Stomach (tissue), 9 donors: ENCODE measurements around the gene THSD4. TPM values are rescaled to one million over a fixed set of nuclear protein-coding genes. Genes with fewer than 3 reads are reported as not detected.
A peak's percentile ranks its signal among the peaks of the same experiment; 100 is the strongest.

Experiments used
- DNase-seq, 2 donors: peaks; one replicate each; pipeline versions ENCODE4 v3.0.0 to v3.0.0-alpha.2; 2013 to 2019
- H3K27ac ChIP-seq, 5 donors: fragments of 200-600 bp in 4 of 5; sonication (generic) in 4 of 5; one replicate each; pipeline ENCODE4 v1.5.1; 2013 to 2019; ENCODE audit warnings: mild to moderate bottlenecking in 1 of 5, moderate library complexity in 1 of 5
- H3K27me3 ChIP-seq, 3 donors: fragments of 200-600 bp; sonication (generic); one replicate each; pipeline ENCODE4 v1.5.1; 2017 to 2019; ENCODE audit warnings: mixed run types in 1 of 3
- H3K36me3 ChIP-seq, 4 donors: fragments of 200-600 bp; sonication (generic); 1 replicate in 3 of 4; 2 replicates in 1 of 4; pipeline ENCODE4 v1.5.1; 2016 to 2019
- H3K4me1 ChIP-seq, 4 donors: fragments of 200-600 bp; sonication (generic); one replicate each; pipeline ENCODE4 v1.5.1; 2016 to 2019
- H3K4me3 ChIP-seq, 4 donors: fragments of 200-600 bp; sonication (generic) in 3 of 4; one replicate each; pipeline ENCODE4 v1.5.1; 2016 to 2019; ENCODE audit warnings: mild to moderate bottlenecking in 1 of 4
- H3K9me3 ChIP-seq, 4 donors: fragments of 200-600 bp; sonication (generic); one replicate each; pipeline ENCODE4 v1.5.1; 2016 to 2019
- EP300 ChIP-seq: sonication (generic); formaldehyde crosslinking; IDR thresholded peaks from one replicate; pipeline ENCODE4 v1.6.1; 2017; ENCODE audit warnings: antibody characterized with exemption
- POLR2A ChIP-seq, 4 donors: fragments of 450-650 bp; IDR thresholded peaks; one replicate each; pipeline ENCODE4 v1.6.1; 2016; ENCODE audit warnings: antibody characterized with exemption in 4 of 4, control low read depth in 2 of 4, mild to moderate bottlenecking in 1 of 4, moderate library complexity in 1 of 4
- POLR2AphosphoS5 ChIP-seq, 3 donors: sonication (generic); formaldehyde crosslinking; IDR thresholded peaks; one replicate each; pipeline ENCODE4 v1.6.1; 2016; ENCODE audit warnings: antibody characterized with exemption in 3 of 3
- WGBS, 5 donors: extraction: QIAGEN DNeasy Blood & Tissue Kit in 3 of 5; methylation state at CpG; one replicate each; pipeline versions ENCODE4 v1.1.5 to v1.1.7; 2013 to 2018; 5-methylcytosine and 5-hydroxymethylcytosine counted together
- intact Hi-C: fragments of 100-400 bp; cut with DNase I; formaldehyde crosslinking; loops from one replicate; pipeline ENCODE4 v1.15.1; 2023; ENCODE audit warnings: low total_unique reads
- polyA plus RNA-seq, 3 donors: library from polyadenylated mRNA; stranded (reverse); fragments of 200-250 nt; gene quantifications; one replicate each; pipeline ENCODE4 v1.2.3, GENCODE V29; 2013
- total RNA-seq, 5 donors: library from RNA; depleted of rRNA; stranded (reverse); fragments of >200 nt; gene quantifications; one replicate each; pipeline versions ENCODE4 v1.1.0 to v1.2.3, GENCODE V29; 2014 to 2016
- TF ChIP-seq, protein P1 (sequence below), 7 experiments: fragments of 450-650 bp in 4 of 7; fragments of 200-600 bp in 3 of 7; sonication (generic) in 3 of 7; IDR thresholded peaks; one replicate each; pipeline ENCODE4 v1.5.1; 2016 to 2019; ENCODE audit warnings: antibody characterized with exemption in 7 of 7, control low read depth in 2 of 7, mild to moderate bottlenecking in 1 of 7
- donor health status: healthy with polysubstance abuse.
- donor health status: Bipolar disorder and iron deficiency.
- donor health status: healthy.

Gene THSD4
- total and polyA plus RNA-seq, 8 donors, result 1.8 to 79.4 (median 22.0) TPM

DNA sequence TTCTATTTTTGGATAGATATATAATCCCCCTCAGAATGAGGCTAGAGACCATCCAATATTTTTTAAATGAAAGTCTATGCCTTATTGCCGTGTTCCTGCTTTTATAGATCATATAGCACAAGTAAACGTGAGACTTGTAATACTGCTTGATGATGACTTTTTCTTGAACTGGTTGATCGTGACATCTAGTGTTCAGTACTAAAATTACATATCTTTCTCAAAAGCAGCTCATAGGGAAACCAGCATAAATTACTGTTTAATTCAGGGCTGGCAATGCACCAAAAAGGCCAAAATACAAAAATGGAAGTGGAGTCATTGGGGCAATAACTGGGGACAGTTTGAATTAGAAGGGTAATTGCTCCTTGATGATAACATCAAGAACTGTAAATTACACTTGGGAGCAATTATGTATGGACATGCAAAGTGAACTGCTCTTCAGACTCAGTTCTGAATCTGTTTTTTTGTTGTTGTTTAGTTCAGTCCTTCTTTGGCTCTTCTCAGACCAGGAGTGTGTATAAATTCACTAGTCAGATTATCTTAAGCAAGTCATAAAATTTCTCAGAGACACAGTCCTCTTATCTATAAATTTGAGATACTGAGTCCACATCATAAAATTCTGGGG lies 325.3 kb downstream of the THSD4 start:
- WGBS, 5 donors, result 0 to 2% (median 1%) methylated on average over 3 of the region's 3 CpGs
- intact Hi-C loops, result no loop called here
- no peaks in the 10 kb centered on the region for H3K9me3 ChIP-seq
- no peaks in the 10 kb centered on the region for H3K36me3 ChIP-seq
- no peak overlapping the region for H3K27ac ChIP-seq
- H3K4me3 ChIP-seq, result no peak overlapping the region
- peaks cover 0 to 23% (median 16%) of the 10 kb centered on the region in 4 donors for H3K4me1 ChIP-seq
- no peaks in the 10 kb centered on the region for H3K27me3 ChIP-seq
- peak in 1 of 2 donors; percentile 80 for DNase-seq
- no peak for TF ChIP-seq EP300
- TF ChIP-seq, protein P1, sequence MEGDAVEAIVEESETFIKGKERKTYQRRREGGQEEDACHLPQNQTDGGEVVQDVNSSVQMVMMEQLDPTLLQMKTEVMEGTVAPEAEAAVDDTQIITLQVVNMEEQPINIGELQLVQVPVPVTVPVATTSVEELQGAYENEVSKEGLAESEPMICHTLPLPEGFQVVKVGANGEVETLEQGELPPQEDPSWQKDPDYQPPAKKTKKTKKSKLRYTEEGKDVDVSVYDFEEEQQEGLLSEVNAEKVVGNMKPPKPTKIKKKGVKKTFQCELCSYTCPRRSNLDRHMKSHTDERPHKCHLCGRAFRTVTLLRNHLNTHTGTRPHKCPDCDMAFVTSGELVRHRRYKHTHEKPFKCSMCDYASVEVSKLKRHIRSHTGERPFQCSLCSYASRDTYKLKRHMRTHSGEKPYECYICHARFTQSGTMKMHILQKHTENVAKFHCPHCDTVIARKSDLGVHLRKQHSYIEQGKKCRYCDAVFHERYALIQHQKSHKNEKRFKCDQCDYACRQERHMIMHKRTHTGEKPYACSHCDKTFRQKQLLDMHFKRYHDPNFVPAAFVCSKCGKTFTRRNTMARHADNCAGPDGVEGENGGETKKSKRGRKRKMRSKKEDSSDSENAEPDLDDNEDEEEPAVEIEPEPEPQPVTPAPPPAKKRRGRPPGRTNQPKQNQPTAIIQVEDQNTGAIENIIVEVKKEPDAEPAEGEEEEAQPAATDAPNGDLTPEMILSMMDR (IDR thresholded peaks at IDR 0.05), result peak in 5 of 7 experiments; percentile 39 to 81 (median 62)

DNA sequence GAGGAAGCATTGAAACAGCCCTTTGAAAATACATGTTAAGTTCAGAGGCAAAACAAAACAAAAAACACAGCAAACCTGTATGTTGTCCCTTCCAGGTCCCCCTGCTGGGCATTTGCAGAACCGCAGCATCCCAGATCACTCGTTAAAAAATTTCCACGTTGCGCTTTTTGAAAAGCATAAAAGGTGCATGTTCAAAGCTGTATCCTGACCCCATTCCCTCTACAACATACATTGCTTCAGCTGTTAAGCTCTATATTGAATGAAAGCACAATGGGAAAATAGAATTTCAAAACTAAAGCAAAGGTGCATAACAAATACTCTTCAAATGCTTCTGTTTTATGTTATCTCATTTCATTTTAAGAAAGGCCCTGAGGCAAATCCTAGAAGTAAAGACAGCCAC lies 328.3 kb downstream of the THSD4 start:
- no peaks in the 10 kb centered on the region for H3K27me3 ChIP-seq
- no peaks in the 10 kb centered on the region for H3K9me3 ChIP-seq
- WGBS, 5 donors, result 7 to 19% (median 13%) methylated on average over 4 of the region's 4 CpGs
- intact Hi-C loops, result no loop called here
- DNase-seq, result peak; percentile 70 to 72
- H3K27ac ChIP-seq, result peak overlapping the region in 2 of 5 donors; percentile 25 to 45
- no peaks in the 10 kb centered on the region for H3K36me3 ChIP-seq
- peaks cover 10 to 38% (median 30%) of the 10 kb centered on the region in 4 donors for H3K4me1 ChIP-seq
- TF ChIP-seq, protein P1 (IDR thresholded peaks at IDR 0.05), result peak in 5 of 7 experiments; percentile 72 to 94 (median 85)
- no peak for TF ChIP-seq POLR2A (IDR thresholded peaks at IDR 0.05)
- no peak for TF ChIP-seq EP300
- TF ChIP-seq POLR2AphosphoS5 (IDR thresholded peaks at IDR 0.05), result no peak
- H3K4me3 ChIP-seq, result no peak overlapping the region

DNA sequence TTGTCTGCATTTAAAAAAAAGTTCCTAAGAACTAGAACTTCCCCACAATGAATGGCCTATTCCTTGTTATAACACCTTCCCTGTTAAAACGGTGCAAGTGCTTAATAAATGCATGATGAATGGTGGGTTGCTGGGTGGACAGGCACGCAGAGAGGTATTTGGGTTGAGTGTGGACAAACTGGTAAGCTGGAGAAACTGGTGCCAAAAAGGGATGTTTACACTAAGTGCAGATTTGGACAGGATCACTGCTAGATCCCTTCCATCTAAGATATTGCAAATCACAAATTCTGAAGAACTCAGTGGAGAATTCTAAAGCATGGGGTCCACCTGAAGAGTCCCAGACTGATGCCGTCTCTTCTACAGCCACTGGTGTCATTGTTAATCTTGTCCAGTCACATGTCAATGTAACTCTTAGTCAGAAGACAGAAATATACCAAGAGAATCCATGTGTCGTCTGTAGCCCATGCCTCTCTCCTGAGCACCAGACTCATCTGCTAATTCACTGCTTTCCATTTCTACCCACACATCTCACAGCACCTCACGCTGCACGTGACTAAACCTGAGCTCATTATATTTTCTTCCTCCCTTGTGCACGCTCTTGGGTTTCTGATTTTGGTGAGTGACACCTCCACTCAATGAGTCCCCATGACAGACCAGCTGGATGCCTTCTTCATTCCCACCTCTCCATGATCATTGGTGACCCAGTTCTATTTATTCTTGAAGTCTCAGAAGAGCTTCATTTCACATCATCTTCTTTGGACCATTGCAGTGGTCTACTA lies 328.9 kb downstream of the THSD4 start:
- 72 to 79% (median 75%) methylated on average over 7 of the region's 7 CpGs for WGBS, 5 donors
- intact Hi-C loops, result no loop called here
- H3K4me1 ChIP-seq, result peaks cover 10 to 41% (median 32%) of the 10 kb centered on the region in 4 donors

GRCh38 chr15:71444866-71445590 lies 329.8 kb downstream of the THSD4 start:
- no peak for DNase-seq
- peaks cover 10 to 41% (median 32%) of the 10 kb centered on the region in 4 donors for H3K4me1 ChIP-seq
- H3K9me3 ChIP-seq, result no peaks in the 10 kb centered on the region
- intact Hi-C loops, result no loop called here
- no peaks in the 10 kb centered on the region for H3K27me3 ChIP-seq
- 76 to 86% (median 83%) methylated on average over 5 of the region's 5 CpGs for WGBS, 5 donors
- H3K27ac ChIP-seq, result no peak overlapping the region
- H3K4me3 ChIP-seq, result no peak overlapping the region
- no peaks in the 10 kb centered on the region for H3K36me3 ChIP-seq
- TF ChIP-seq POLR2A (IDR thresholded peaks at IDR 0.05) (no peak), EP300 (no peak), POLR2AphosphoS5 (IDR thresholded peaks at IDR 0.05) (no peak)
- TF ChIP-seq, protein P1 (IDR thresholded peaks at IDR 0.05), result no peak

More for the DNA sequence above, 328.9 kb downstream of the THSD4 start:
- no peaks in the 10 kb centered on the region for H3K36me3 ChIP-seq
- no peak overlapping the region for H3K4me3 ChIP-seq
- no peaks in the 10 kb centered on the region for H3K27me3 ChIP-seq
- no peak overlapping the region for H3K27ac ChIP-seq
- TF ChIP-seq POLR2A (IDR thresholded peaks at IDR 0.05) (no peak), EP300 (no peak), POLR2AphosphoS5 (IDR thresholded peaks at IDR 0.05) (no peak)
- TF ChIP-seq, protein P1 (IDR thresholded peaks at IDR 0.05), result no peak
- DNase-seq, result no peak
- no peaks in the 10 kb centered on the region for H3K9me3 ChIP-seq
